Left cardiac atrium (tissue), 4 donors: Measurements from ENCODE around the gene TMED6. TPM values are rescaled to one million over a fixed set of nuclear protein-coding genes. Genes with fewer than 3 reads are reported as not detected.

ENCODE experiments used
- ATAC-seq, 2 donors: fragments of 200-7000 bp; cut with Tn5 transposase; one replicate each; pipeline ENCODE4 v1.9.1; 2020; ENCODE audit warnings: mild to moderate bottlenecking in 2 of 2, moderate library complexity in 2 of 2
- DNase-seq: peaks from one replicate; pipeline ENCODE4 v3.0.0-alpha.2; 2020
- intact Hi-C, 2 donors: fragments of 100-400 bp; cut with DNase I; formaldehyde crosslinking; loops; one replicate each; pipeline versions ENCODE4 v1.14.1 to v1.15.1; 2022 to 2023
- total RNA-seq, 2 donors: library from RNA; stranded (reverse); fragmentation: NEBNext Ultra II Directional; extraction: Animal tissue kit (Norgen Biotek cat#: 25700); gene quantifications; one replicate each; pipeline ENCODE4 v1.2.1, GENCODE V29; 2021
- donor health status: DM: no; HTN: yes; CAD: no.
- donor health status: DM: no; HTN: yes; CAD: no; lungs with severe emphysema.
- donor health status: DM: yes; HTN: yes; CAD: no.
- donor health status: Dilated cardiomyopathy.

TMED6 gene
- total RNA-seq, 2 donors from 2014 or later = 0.37 TPM; not detected in 1

DNA sequence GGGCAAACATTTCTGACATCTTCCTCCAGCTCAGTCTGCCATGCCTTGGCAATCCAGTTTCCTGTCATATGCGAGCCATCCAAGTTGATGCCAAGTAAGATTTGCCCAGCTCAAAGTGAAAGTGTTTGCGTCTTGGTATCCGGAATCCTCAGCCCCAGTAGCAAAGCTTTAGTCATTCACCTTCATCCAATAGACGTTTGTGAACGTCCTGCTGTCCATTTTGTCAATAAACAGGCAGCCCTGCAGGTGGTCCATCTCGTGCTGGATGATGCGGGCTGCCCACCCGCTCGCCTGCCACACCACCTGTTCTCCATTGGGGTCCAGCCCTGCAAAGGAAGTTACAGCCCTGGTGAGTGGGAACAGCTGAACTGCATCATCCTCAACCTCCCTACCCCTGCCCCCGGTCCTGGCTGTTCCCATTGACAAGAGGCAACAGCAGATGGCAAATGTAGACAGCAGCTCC is 22.7 kb downstream of the TMED6 start:
- peak; percentile 10 for DNase-seq
- intact Hi-C loops = no loop called here

DNA sequence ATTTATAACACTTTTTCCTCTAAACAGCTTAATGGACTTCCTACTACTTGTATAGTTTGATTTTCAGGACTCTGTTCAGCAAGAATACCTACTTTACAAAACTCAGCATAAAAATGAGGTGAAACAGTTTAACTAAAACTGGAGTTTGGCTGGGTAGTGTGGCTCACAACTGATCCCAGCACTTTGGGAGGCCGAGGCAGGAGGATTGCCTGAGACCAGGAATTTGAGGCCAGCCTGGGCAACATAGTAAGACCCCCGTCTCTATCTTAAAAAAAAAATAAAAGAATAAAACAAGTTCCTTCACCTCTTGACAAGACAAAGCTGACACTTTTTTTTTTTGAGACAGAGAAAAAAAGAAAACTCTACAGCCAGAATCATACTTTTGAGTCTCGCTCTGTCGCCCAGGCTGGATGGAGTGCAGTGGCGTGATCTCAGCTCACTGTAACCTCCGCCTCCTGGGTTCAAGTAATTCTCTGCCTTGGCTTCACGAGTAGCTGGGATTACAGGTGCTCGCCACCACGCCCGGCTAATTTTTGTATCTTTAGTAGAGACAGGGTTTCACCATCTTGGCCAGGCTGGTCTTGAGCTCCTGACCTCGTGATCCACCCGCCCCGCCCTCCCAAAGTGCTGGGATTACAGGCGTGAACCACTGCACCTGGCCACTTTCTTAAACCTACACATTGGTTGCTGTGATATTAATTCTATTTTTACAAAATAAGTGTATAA is 23.8 kb downstream of the TMED6 start:
- DNase-seq (no peak), ATAC-seq (no peak)
- intact Hi-C loops = no loop called here

More for the DNA sequence above, 22.7 kb downstream of the TMED6 start:
- ATAC-seq = no peak

DNA sequence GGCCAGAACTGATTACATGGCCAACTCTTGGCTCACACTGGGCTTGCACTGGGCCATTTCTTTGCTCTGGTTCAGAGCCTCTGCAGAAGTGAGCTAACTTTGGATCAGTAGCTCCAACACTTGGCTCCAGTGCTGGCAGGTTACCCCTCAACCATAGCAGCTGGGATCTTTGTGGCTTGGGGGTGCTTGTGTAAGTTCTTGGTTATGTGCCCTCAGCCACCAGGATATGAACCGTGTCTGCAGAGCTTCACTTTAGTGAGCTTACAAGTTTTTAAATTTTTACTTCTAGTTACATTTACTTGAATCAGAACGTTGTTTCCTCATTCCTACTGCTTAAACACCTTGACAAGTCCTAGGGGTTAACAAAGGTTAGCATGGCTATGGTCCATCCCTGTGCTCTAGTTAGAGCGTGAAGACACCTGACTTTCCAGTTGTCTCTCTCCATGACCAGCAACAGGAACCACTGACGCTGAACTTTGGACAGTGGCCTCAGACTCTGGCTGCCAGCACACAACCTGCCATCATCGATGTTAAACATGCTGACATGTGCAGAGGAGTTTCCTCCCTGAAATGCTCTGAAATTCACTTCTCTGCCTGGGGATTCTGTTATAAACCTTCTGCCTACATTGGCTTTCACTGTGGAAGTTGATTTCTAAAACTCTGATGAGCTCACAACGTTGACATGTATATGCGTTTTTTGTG is 25.3 kb downstream of the TMED6 start:
- DNase-seq = no peak
- ATAC-seq = no peak
- intact Hi-C loops = no loop called here

DNA sequence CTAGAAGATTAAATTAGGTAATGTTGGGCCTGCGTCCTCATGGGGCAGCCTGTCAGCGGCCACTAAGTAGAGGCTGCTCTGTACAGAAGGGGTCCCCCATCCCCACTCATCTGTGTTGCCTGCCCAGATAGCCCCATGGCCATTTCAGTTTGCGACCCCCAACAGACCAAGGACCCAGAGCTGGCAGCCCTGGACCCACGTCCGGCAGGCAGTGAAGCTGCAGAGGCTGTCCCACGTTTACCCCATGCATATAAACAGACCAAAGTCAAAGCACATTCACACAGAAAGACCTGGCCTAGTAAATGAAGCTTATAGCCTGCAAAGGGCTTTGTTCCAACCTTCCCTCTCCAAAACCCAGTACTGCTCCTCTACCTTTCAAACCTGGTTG is 25.8 kb downstream of the TMED6 start:
- ATAC-seq (no peak), DNase-seq (no peak)
- intact Hi-C loops = no loop called here

DNA sequence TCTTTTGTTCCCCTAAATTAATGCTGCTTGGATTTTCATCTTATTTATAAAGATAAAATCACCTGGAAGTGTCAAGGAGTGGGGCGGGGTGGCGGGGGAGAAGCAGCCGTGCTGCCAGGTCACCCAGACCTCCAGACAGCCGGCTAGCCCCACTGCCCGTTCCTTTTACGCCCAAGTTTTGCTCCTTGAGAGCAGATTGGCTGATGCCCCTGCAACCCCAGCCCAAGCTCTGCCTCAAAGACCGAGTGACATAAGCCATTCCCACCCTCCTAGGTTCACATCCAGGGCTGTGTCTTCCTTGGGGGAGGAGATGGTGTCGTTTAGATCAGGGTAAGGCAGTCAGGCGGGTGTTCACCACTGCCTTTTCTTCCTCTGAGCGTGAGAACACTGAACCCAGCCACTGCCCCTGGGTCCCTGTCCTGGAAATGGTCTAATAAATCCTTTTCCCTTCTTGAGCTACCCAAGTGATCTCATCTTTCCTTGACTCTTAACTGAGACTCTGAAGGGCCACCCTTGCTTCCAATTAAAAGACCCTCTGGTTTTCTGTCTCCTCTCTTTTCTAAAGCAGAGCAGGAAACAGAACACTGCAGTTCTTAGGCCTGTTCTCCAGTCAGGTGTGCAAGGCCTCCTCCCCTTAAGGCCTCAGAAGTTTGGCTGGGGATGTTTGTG is 26.9 kb downstream of the TMED6 start:
- intact Hi-C loops = no loop called here
- ATAC-seq (no peak), DNase-seq (no peak)

DNA sequence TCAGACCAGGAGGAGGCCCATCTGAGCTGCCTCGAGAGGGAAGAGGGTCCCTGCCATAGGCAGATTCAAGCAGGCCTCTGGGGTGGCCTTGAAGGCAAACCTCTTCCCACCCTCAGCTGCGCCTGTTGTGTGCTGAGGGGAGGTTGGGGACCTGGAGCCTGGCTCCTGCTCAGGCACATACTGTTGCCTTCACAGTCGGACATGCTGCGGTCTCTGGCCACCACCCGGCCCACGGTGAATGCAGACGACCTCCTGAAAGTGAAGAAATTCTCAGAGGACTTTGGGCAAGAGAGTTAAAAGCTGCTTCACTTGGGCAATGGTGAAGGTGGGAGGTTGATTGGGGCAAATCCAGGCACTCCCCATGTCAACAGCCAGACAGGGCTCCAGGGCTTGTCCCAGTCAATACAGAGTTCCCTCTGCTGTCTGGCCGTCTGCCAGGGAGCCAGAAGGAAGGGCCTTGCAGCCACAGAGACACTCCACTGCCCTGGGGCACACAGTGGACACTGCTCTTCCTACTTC is 27.5 kb downstream of the TMED6 start:
- DNase-seq = peak; percentile 68

DNA sequence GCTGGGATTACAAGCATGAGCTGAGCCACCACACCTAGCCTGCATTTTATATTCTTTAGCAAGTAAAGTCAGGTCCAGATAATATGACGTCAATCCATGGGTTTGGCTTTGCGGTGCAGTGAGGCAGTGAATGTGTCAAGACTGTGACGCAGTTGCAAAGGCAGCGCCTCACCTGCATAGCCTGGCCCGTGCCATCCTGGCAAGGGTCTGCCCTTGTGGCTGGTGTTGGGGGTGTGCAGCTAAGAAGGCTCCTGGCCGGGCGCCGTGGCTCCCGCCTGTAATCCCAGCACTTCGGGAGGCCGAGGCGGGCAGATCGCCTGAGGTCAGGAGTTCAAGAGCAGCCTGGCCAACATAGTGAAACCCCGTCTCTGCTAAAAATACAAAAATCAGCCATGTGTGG is 28.2 kb downstream of the TMED6 start:
- DNase-seq (no peak), ATAC-seq (no peak)
- intact Hi-C loops = no loop called here

More for the DNA sequence above, 27.5 kb downstream of the TMED6 start:
- peak; percentile 62 to 63 for ATAC-seq
- intact Hi-C loops = no loop called here

DNA sequence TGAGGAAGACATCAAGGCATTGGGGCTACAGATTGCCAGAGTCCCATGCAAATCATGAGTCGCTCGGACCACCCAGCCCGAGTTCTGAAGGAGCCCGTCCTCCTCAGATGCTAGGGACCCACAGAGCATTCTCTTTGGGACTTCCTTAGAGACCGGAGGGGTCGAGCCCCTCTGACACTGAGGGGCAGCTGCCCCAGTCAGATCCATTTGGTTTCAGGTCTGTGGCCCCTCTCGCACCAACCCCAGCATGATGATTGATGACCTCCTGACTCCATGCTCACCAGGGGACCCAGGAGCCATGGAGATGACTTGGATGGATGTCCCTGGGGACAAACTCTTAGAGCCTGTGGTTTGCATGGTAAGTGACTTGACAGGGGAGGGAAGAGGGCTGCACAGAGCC is 29.2 kb downstream of the TMED6 start:
- ATAC-seq = no peak
- no peak for DNase-seq
- intact Hi-C loops = no loop called here

DNA sequence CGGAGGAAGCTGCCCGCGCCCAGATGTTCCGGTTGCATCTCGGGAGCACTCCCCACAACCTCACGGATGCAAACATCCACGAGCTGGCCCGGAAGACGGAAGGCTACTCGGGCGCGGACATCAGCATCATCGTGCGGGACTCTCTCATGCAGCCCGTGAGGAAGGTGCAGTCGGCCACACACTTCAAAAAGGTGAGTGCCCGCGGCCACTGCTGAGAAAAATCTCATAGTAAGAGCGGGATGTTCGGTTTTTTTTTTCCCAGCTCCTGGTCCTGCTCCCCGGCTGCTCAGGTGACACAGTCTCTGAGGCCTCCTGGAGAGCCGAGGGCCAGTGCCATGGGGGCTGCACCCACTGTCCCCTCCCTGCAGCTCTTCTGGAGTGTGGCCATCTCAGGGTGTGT is 30.5 kb downstream of the TMED6 start:
- DNase-seq (no peak), ATAC-seq (no peak)
- intact Hi-C loops = no loop called here

DNA sequence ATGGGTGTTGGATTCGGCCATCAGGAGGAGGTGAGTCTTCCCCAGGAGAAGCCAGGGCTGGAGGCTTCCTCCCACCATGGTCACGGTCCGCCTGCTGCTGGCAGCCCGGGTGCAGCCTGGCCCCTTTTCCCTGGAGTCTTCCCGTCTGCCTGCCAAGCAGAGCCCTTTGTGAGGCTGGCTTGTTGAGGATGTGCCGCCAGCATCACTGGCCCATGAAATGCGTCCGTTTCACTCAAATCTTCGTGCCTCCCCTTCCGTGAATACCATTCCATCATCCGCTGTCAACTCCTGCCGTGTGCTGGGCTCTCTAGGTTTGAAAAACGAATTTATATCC is 30.9 kb downstream of the TMED6 start:
- ATAC-seq (no peak), DNase-seq (no peak)
- intact Hi-C loops = no loop called here

DNA sequence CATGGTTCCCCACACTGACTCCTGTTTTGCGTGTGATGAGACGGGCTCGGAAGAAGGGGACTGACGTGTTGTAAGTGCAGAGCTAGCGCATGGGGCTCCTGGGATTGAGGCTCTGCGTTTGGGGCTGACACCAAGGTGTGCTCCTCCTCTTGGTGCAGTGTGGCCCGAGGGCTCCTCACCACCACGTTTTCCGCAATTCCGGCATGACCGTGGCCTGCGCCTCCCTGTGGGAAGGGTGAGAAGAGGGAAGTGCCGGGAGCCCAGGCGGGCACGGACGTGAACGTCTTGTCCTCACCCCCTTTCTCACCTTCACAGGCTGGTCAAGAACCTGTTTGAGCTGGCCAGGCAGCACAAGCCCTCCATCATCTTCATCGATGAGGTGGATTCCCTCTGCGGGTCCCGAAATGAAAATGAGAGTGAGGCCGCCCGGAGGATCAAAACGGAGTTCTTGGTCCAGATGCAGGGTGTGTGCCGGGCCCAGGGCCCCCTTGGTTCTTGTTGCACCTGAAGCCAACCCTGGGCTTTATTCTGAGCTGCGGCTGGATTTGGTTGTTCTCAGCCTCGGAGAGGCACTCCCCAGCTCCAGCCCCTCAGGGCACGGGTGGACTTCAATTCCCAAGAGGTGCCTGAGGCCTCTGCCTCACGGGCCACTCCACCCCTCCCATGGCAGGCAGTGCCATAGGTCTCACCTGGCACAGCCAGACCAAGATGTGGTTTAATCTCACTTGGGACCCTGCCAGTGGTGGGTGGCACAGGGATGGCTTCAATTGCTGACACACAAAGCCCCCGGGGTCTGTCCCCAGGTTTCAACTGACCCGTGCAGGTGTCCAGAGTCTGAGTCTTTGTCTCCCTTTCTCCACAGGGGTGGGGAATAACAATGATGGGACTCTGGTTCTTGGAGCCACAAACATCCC is 31.5 kb downstream of the TMED6 start:
- DNase-seq = no peak
- intact Hi-C loops = no loop called here

DNA sequence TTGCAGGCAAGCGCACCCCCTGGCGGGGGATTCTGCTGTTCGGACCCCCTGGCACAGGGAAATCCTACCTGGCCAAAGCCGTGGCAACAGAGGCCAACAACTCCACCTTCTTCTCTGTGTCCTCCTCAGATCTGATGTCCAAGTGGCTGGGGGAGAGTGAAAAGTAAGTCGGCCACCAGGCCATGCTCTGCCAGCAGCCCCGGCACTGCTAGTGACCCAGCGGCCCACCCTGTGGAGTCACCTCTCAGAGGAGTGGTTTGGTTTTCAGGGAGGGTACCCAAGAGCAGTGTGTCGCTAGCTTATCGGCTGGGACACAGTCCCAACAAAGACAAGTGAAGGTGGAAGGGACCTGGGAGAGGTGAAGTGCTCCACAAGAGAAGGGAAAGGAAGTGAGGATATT is 32.2 kb downstream of the TMED6 start:
- intact Hi-C loops = no loop called here
- ATAC-seq = no peak
- no peak for DNase-seq

More for the DNA sequence above, 31.5 kb downstream of the TMED6 start:
- ATAC-seq = no peak

DNA sequence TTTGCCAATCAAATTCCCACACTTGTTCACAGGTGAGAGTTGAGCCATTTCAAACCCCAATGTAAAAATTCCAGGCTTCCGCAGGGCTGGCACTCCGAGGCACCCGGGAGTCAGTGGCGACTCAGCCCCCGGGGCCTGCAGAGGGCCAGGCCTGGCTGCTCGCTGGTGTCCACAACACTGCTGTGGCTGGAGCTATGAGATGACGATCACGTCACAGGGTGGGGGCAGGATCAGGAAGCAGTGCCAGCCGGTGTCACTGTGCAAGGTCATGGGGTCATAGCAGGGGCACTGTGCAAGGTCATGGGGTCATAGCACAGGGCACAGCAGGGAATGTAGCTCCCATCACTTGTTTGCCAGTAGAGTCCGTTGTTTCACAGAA is 32.7 kb downstream of the TMED6 start:
- DNase-seq (no peak), ATAC-seq (no peak)
- intact Hi-C loops = no loop called here

DNA sequence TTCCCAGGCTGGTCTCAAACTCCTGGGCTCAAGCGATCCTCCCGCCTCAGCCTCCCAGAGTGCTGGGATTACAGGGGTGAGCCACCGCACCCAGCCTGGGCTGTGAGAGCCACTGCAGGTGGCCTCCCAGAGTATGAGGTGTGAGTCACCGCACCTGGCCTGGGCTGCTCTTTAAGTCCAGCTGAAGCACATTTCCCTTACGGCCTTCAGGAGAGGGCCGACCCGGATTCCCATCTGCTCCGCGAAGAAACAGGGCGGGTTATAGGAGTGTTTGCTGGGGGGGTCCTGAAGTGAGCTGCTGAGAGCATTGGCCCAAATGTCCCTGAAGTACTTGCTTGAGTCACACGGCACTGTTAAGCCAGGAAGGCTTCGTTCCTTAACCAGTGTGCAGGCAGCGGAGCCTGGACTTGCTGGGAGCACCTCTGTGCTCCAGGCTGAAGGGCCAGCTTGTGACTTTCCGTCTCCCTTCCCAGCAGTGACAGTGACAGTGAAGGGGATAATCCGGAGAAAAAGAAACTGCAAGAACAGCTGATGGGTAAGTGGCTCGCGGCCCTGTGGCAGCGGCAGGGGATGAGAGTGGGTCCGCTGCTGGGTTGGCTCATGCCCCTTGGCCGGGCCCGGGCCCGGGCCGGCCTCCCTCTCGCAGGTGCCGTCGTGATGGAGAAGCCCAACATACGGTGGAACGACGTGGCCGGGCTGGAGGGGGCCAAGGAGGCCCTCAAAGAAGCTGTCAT is 33.2 kb downstream of the TMED6 start:
- intact Hi-C loops = no loop called here
- DNase-seq (no peak), ATAC-seq (no peak)

DNA sequence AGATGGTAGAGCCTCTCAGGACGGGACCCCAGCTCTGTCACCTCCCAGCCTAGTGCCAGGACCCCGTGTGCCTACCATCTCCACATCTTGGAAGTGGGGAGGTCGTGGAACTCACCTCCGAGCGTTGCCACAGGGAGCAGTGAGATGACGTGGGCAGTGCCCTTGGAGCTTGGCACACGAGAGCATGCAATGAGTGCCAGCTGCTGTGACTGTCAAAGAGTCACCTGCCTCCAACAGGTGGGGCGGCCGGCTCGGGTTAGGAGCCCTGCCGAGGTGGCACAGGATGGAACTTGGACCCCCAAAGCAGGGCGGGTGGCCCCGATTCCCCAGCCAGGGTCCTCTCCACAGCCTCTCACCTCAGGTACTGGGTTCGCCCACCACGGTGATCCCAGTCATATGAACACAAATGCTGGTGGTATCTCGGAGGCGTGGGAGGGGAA is 35.0 kb downstream of the TMED6 start:
- DNase-seq = no peak
- no peak for ATAC-seq
- intact Hi-C loops = no loop called here

DNA sequence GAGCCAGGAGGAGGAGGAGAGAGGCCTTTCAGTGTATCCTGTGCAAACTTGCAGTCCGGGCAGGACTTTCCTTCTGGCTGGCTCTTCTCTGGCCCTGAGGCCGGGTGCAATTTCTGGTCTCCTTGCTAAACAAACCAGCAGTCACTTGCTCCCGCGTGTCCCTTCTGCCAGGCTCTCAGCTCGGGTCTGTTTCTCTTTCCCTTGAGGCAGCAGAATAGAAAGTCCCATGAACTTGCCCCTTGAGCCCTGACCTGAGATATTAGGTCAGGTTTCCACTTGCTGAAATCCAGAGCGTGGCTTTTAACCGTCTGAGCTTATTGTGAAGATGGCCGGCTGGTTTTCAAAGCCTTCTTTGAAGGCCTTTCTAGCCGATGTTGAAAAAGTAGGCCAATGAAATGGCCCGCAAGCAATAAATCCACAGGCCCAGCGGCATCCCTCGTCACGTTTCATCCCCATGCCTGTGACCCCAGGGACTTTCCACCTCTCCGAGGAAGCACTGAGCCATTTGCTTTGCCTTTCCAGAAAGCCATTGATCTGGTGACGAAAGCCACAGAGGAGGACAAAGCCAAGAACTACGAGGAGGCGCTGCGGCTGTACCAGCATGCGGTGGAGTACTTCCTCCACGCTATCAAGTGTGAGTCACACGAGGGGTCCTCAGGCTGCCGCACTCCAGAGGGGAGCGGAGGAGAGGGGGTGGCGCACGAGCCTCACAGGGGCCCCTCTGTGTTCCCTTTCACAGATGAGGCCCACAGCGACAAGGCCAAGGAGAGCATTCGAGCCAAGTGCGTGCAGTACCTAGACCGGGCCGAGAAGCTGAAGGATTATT is 35.9 kb downstream of the TMED6 start:
- intact Hi-C loops = no loop called here
- ATAC-seq = no peak
- DNase-seq = no peak

DNA sequence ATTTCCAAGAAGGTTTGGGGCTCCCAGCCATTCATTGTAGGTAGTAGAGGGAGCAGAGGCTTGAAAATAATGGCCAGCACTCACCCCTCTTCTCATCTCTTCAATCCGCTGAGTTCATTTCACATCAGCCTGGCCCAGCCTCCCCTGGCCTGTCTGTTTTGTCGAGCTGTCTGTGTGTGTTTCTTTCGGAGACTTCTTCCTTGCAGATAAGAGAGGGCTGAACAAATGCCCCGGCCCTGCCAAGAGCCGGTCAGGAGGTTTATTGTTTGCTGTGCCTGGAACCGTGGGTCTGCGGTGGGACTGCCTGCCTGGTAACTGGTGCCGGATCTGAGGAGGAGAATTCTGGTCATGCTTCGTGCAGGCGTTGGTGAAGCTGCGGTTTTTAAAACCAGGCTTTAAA is 37.1 kb downstream of the TMED6 start:
- DNase-seq (peak; percentile 51), ATAC-seq (no peak)
- intact Hi-C loops = no loop called here

DNA sequence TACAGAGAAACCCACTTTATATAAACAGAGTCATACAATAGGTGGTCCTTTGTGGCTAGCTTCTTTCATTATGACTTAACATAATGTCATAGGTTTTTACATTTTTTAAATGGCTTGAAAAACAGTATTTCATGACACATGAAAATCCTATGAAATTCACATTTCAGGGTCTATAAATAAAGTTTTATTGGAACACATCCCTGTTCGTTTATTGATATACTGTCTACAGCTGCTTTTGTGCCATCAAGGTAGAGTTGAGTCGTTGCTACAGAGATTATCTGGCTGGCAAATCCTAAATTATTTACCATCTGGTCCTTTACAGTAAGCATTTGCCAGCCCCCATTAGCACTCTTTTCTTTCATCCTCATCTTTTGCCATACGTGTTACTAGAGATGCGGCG is 38.1 kb downstream of the TMED6 start:
- DNase-seq (no peak), ATAC-seq (no peak)
- intact Hi-C loops = no loop called here
